HTERT RPE-1 (cell line): Measurements from ENCODE around the gene LYRM1.

ENCODE experiments used
- in situ Hi-C: fragments of 300-500 bp; cut with MboI; formaldehyde crosslinking; loops from 4 replicates; pipeline ENCODE4 v1.14.3; 2020; ENCODE audit warnings: low sequenced_read_pairs

LYRM1 gene

GRCh38 chr16:20871941-20872815 lies 28.4 kb upstream of the LYRM1 start:
- in situ Hi-C loops, result no loop called here

GRCh38 chr16:20873331-20873730 lies 27.2 kb upstream of the LYRM1 start:
- in situ Hi-C loops, result no loop called here

GRCh38 chr16:20874088-20874581 lies 26.4 kb upstream of the LYRM1 start:
- in situ Hi-C loops, result no loop called here

- in situ Hi-C loops, result no loop called here
Measured at GRCh38 chr16:20875355-20875650, 25.3 kb upstream of the LYRM1 start.

GRCh38 chr16:20878682-20879147 lies 21.9 kb upstream of the LYRM1 start:
- in situ Hi-C loops, result no loop called here

- in situ Hi-C loops, result no loop called here
Measured at GRCh38 chr16:20879175-20880040, 21.2 kb upstream of the LYRM1 start.

- in situ Hi-C loops, result no loop called here
Measured at GRCh38 chr16:20880867-20881502, 19.6 kb upstream of the LYRM1 start.

- in situ Hi-C loops, result no loop called here
Measured at GRCh38 chr16:20881503-20881878, 19.1 kb upstream of the LYRM1 start.

GRCh38 chr16:20883554-20884239 lies 16.9 kb upstream of the LYRM1 start:
- in situ Hi-C loops, result no loop called here

- in situ Hi-C loops, result no loop called here
Measured at GRCh38 chr16:20884240-20884556, 16.4 kb upstream of the LYRM1 start.

- in situ Hi-C loops, result no loop called here
Measured at GRCh38 chr16:20886320-20886719, 14.3 kb upstream of the LYRM1 start.

GRCh38 chr16:20887207-20887606 lies 13.4 kb upstream of the LYRM1 start:
- in situ Hi-C loops, result no loop called here

- in situ Hi-C loops, result no loop called here
Measured at GRCh38 chr16:20889625-20890275, 10.8 kb upstream of the LYRM1 start.

GRCh38 chr16:20894388-20894787 lies 6.2 kb upstream of the LYRM1 start:
- in situ Hi-C loops, result no loop called here

- in situ Hi-C loops, result no loop called here
Measured at GRCh38 chr16:20897253-20897897, 3.2 kb upstream of the LYRM1 start.

- in situ Hi-C loops, result no loop called here
Measured at GRCh38 chr16:20897922-20898321, 2.6 kb upstream of the LYRM1 start.

- in situ Hi-C loops, result no loop called here
Measured at GRCh38 chr16:20899071-20899470, 1.5 kb upstream of the LYRM1 start.

GRCh38 chr16:20899477-20900298 lies 883 bp upstream of the LYRM1 start:
- in situ Hi-C loops, result no loop called here

- in situ Hi-C loops, result no loop called here
Measured at GRCh38 chr16:20901068-20901435, 481 bp downstream of the LYRM1 start.
